HL-60 (cell line): ENCODE measurements around the gene POFUT1.

ENCODE experiments used
- DNase-seq, 2 experiments: peaks; one replicate each; pipeline ENCODE4 v3.0.0-alpha.2; 2010 to 2020; ENCODE audit warnings: low read depth in 1 of 2, low spot score in 1 of 2
- H3K27ac ChIP-seq: fragments of 250-450 bp; sonication (Bioruptor Pico); replicated peaks from 2 replicates; pipeline ENCODE4 v1.5.1; 2020; ENCODE audit warnings: mild to moderate bottlenecking, moderate library complexity
- H3K27me3 ChIP-seq: fragments of 250-450 bp; sonication (Bioruptor Pico); 2 replicates; pipeline ENCODE4 v1.5.1; 2021; ENCODE audit warnings: mild to moderate bottlenecking, moderate library complexity; ENCODE audit not compliant: insufficient read depth, poor library complexity, severe bottlenecking
- H3K4me3 ChIP-seq: replicated peaks from 2 replicates; pipeline ENCODE4 v1.5.1; 2011; ENCODE audit warnings: mild to moderate bottlenecking, control low read depth, low read length; ENCODE audit not compliant: insufficient read depth
- CTCF ChIP-seq: IDR thresholded peaks from one replicate; pipeline ENCODE4 v1.5.1; 2011; ENCODE audit warnings: low read length, control low read depth, inconsistent platforms; ENCODE audit not compliant: insufficient read depth
- GABPA ChIP-seq: IDR thresholded peaks from 2 replicates; pipeline ENCODE4 v1.6.1; 2012; ENCODE audit warnings: low read depth
- POLR2AphosphoS5 ChIP-seq: IDR thresholded peaks from 2 replicates; pipeline ENCODE4 v1.6.1; 2012; ENCODE audit warnings: low read depth
- REST ChIP-seq: IDR thresholded peaks from 2 replicates; pipeline ENCODE4 v1.6.1; 2012; ENCODE audit warnings: low read depth; ENCODE audit not compliant: insufficient replicate concordance
- SPI1 ChIP-seq: IDR thresholded peaks from 2 replicates; pipeline ENCODE4 v1.6.1; 2012; ENCODE audit warnings: low read depth, mild to moderate bottlenecking, borderline replicate concordance

POFUT1 gene

GRCh38 chr20:32237419-32237818, 29.7 kb downstream of the POFUT1 start:
- DNase-seq: no peak
- Histone ChIP-seq H3K27ac (no peak overlapping the region), H3K4me3 (no peak overlapping the region), H3K27me3 (no peaks in the 10 kb centered on the region)
- TF ChIP-seq CTCF: no peak
- no peak; the same call in 1 of the 2 replicates for TF ChIP-seq POLR2AphosphoS5
- no peak for TF ChIP-seq REST
- TF ChIP-seq GABPA: no peak
- TF ChIP-seq SPI1: no peak

DNA sequence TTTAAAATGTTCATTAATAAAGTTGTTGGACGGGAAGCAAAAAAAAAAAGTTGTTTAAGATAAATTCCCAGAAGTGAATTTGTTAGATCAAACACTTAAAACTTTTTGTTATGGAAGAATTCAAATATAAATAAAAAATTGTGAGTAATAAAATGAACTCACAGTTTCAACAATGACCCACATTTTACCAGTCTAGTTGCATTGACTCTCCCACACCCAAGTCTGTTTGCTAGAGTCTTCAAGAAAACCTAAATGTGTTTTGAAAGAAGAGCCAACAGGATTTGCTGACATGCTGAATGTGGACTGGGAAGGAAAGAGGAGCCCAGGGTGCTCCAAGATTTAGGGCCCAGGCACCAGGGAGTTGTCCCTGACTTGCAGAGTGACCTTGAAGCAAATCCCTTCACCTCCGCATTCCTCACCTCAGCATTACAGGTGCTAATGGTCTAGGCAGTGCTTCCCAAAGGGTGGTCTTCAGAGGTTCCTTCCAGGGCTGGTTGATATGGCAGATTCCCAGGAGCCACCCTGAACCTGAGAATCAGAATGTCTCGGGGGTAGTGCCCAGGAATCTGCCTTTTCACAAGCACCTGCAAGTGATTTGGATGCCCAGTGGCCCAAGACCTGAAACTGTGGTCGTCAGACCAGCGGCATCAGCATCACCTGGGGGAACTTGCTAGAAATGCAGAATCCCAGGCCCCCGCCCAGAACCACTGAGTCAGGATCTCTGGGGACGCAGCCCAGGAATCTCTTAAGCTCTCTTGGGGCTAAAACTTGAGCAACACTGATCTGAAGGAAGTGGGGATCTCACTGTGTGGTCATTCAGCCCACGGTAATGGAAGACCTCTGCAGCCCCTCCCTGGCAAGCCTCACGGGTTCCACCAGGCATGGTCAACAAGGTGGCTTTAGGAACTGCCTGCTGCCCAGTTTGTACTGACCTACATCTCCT, 31.1 kb downstream of the POFUT1 start:
- no peaks in the 10 kb centered on the region for H3K27me3 ChIP-seq
- H3K27ac ChIP-seq: no peak overlapping the region
- no peak for DNase-seq
- H3K4me3 ChIP-seq: no peak overlapping the region
- no peak for TF ChIP-seq CTCF
- TF ChIP-seq REST: no peak
- no peak for TF ChIP-seq SPI1
- no peak for TF ChIP-seq GABPA
- no peak for TF ChIP-seq POLR2AphosphoS5

GRCh38 chr20:32240205-32240604, 32.5 kb downstream of the POFUT1 start:
- no peak for TF ChIP-seq CTCF
- TF ChIP-seq POLR2AphosphoS5: no peak
- no peak for TF ChIP-seq GABPA
- TF ChIP-seq SPI1: no peak
- no peak for TF ChIP-seq REST
- Histone ChIP-seq H3K27ac (no peak overlapping the region), H3K4me3 (no peak overlapping the region), H3K27me3 (no peaks in the 10 kb centered on the region)
- no peak for DNase-seq
